ENCODE measurements around the gene SLC10A1.
"Not testable (repeated sequence)": the region's sequence is repeated elsewhere in the genome, so short reads cannot be mapped to it uniquely, and the experiment has no call there.

Gene SLC10A1

DNA sequence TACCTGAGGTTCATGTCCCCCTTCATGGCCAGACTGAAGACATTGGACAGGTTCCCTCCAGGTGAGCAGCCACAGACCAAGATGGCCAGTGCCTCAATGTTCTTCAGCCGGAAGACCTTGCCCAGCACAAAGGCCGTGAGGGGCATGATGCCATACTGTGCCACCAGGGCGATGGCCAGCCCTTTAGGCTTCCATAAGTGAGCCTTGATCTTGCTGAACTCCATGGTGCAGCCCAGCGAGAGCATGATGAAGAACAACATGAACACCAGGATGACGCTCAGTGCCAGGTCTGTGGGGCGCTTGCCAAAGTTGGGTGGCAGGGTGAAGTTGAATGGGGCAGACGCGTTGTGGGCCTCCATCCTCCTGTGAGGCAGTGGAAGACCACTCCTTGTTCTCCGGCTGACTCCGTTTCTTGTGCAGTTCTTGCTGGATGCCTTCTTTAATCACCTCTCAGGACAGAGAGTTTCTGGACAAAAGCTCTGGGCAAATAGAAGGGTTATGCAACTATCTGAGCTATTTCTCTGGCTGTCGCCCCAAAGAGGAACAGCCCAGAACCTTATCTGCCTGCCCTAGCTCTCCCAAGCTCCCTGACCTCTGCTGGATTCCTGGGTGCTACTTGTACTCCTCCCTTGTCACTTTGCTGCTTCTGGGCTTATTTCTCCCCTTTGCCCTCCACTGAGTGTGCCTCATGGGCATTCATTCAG lies at the start of gene SLC10A1:
TSS of gene SLC10A1 (minus strand) at position 445 of the 704 bp plus-strand sequence. CDS start at position 359, 86 bp downstream.
- DNase-seq = no peak

DNA sequence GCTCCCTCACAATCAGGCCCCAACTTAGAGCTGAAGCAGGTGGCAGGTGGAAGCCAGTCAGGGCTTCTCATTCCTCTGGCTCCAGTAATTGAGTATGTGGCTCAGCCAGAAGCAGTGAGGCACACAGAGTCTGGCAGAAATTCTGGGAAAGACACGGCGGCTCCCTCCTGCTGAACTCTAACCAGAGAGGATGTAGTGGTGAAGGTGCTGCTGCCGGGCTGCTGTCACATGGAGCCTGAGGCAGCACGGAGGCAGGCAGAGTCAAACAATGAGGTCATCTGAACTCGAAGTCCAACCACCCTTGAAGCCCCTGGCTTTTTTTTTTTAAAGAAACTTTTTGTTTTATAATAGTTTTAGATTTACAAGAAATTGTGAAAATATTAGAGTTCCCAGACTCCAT lies 48.7 kb upstream of the SLC10A1 start:
- DNase-seq = no peak

DNA sequence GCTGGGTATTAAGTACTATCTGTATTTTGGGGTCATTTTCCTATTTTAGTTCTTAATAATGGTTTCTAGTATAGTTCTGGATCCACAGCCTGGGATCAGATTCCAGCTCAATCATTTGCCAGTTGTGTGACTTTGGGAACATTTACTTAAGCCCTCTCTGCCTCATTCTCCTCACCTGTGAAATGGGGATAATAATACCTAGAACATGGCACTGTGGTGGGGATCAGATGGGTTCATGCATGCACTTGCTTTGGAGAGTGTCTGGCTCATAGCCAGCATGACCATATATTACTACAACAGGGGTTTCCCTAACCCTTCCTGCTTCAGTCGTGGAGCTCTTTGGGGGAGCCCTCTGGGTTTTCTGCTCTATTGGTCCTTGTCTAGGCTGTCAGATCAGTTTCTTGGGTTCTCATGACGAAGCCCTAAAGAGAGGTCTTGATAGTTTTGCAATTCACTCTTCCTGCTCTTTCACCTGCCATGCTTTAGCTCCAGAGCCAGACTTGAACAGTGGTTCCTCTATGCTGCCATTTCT lies 48.1 kb upstream of the SLC10A1 start:
- DNase-seq = no peak

DNA sequence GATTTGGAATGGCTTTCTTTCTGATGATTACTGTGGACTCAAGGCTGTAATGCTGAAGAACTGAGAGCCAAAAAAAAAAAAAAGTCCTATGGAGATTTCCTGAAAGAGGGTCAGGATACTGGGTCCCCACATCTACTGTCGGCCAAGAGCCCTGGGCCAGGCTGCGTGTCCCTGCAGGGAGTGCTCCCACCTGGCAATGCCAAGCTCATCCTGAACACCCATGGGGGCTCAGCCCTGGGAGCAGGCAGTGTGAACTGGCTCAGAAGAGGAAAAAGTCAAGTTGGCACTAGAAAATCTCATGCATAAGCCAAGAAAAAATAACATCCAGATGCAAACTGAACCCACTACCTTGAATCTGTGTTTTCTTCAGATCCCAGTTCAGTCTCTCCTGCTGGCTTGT lies 47.1 kb upstream of the SLC10A1 start:
- no peak for DNase-seq

DNA sequence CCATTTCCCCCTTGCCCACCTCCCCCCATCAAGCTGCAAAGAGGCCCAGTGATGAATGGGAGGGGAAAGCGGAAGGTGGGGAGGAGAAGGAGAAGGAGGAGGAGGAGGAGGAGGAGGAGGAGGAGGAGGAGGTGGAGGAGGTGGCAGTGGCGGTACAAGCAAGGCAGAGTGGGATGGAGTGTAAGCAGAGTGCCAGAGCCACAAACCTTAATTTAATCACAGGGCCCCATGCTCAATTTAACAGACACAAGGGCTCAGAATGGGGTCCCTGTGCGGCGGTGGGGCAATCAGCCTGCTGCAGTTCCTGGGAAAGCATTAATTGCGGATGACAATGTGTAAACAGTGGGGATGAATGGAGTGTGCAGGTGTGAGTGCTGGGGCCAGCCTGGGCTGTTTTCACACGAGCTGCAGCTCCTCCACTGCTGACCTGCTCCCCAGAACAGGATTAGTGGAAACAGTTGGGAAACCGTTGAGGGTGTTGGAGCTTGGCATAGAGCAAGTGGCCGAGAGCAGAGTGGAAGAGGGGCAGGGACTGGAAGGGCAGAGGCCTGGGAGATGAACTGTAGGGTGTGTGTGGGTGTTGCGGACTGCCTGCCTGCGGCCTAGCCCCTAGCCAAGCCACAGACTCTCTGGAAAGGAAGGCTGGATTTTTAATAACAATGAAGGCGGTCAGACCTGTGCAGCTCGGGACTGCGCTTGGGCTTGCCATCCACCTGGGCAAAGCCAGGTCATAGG lies 45.8 kb upstream of the SLC10A1 start:
- DNase-seq = no peak

DNA sequence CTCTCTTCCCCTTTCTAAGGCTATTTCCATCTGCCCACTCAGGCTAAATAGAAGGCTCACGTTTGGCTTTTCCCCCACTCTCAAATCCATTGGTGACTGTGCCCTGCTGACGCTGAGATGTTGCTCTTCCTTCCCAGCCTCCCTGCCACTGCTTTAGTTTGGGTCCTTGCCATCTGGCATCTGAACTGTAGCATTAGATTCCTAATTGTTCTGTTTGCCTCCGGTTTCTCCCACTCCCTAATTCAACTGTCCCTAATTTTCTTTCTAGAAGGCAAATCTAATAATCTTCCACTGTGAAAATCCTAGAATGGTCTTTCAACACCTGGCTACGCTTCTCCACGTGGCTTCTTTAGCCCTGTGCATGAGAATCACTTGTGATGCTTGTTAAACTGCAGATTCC lies 44.6 kb upstream of the SLC10A1 start:
- no peak for DNase-seq

DNA sequence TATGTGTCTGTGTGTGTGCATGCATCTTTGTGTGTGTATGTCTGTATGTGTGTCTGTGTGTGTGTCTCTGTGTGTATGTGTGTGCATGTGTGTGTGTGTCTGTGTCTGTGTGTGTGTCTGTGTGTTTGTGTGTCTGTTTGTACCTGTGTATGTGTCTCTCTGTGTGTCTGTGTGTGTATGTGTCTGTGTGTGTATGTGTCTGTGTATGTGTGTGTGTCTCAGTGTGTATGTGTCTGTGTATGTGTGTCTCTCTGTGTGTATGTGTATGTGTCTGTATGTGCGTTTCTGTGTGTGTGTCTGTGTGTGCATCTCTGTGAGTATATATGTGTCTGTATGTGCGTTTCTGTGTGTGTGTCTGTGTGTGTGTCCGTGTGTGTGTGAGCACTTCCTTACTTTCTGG lies 42.6 kb upstream of the SLC10A1 start:
- no peak for DNase-seq

DNA sequence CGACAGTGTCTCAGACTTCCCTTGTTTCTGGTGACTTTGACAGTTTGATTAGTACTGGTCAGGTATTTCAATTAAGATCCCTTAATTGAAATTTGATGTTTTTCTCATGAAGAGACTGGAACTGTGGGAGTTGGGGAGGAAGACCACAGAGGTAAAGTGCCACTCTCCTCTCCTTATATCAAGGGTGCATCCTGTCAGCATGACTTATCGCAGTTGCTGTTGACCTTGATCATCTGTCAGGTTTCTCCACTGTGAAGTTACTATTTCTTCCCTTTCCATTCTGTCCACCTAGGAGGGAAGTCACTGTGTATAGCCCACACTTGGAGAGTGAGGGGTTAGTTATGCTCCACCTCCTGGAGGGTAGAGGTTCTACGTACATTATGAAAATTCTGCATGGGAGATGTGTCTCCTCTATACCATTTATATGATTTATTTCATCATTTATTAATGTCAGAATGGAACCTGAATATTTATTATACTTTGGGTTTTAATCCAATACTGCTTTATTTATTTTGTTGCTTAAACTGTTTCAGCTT lies 41.9 kb upstream of the SLC10A1 start:
- no peak for DNase-seq

DNA sequence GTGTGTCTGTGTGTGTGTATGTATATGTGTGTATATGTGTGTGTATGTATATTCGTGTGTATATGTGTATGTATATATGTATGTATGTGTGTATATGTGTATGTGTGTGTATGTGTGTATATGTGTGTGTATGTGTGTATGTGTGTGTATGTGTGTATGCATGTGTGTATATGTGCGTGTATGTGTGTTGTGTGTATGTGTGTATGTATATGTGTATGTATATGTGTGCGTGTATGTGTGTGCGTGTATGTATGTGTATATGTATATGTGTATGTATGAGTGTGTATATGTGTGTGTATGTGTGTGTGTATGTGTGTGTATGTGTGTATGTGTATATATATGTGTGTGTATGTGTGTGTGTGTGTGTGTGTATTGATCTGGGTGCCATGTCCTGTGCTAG lies 31.8 kb upstream of the SLC10A1 start:
- no peak for DNase-seq

DNA sequence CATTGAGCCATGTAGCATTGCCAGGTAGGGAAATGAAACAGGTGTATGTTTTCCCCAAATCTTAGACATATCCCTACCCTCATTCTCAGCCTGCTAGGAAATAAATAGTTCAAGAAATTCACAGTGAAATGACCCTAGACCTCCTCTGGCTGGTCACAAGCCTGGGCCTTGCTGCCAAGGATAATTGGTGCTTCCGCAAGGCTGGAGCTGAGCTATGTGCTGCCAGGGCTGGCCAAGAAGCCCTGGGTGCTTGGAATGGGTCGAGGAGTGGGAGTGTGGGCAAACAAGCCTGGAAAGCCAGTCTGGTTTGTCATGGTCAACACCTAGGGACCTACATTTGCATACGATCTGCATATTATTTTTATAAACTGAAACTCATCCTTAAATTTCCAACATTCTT lies 31.3 kb upstream of the SLC10A1 start:
- DNase-seq = no peak

DNA sequence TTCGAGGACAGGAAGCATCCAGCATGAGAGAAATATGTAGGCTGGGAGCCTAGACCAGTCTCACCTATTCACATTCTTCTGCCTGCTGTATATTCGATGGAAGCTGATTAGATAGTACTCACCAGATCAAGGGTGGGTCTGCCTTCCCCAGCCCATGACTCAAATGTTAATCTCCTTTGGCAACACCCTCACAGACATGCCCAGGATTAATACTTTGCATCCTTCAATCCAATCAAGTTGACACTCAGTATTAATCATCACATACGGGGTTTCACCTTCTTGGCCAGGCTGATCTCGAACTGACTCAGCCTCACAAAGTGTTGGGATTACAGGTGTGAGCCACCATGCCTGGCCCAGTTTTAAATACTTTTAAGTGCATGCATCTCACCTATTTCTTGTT lies 30.5 kb upstream of the SLC10A1 start:
- no peak for DNase-seq

DNA sequence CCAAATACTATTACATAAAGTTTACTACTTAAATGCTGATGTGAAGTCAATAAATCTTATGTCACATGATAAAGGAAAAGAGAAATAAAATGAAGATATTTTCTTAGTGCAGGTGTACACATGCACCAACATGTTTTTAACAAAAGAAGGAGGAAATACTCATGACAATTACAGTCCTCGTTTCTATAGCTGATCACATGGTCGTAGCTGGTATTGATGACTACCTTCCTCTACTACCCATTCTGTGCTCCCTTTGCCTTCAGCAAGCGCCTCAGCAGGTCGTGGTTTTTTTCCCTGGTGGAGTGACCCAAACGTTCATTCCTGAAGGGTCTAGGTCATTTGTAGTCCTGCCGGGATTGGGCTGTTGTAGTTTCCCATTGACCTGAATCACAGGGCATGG lies 25.4 kb upstream of the SLC10A1 start:
- no peak for DNase-seq

DNA sequence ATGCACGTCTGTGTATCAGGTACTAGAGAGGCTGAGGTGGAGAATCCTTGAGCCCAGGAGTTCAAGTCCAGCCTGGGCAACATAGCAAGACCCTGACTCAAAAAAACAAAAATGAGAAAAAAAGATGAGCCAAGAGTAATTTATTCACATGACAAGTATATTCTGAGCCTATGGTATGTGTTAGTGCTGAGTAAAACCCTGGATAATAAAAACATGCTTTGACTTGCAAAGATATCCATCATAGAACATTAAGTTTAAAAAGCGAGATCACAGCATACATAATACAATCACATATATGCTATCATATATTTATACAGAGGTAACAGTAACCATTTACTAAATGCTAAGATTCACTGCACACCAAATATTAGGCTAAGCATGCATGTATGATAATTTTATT lies 23.9 kb upstream of the SLC10A1 start:
- DNase-seq = no peak

DNA sequence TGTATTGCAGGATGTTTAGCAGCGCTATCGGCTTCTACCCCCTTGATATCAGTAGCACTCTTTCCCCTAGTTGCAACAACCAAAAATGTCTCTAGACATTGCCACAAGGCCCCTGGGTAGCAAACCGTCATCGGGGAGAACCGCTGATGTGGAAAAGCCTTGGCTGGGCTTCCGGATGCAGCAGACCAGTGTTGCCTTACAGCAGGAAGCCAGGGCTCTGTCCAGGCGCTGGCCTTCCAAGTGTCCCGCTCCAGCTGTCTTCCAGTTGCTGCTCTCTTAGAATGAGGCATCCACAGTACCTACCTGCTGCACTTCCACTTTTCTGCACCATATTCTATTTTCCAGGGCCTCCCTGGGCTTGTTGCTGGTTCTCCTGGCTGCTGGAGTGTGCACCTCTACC lies 22.6 kb upstream of the SLC10A1 start:
- no peak for DNase-seq

DNA sequence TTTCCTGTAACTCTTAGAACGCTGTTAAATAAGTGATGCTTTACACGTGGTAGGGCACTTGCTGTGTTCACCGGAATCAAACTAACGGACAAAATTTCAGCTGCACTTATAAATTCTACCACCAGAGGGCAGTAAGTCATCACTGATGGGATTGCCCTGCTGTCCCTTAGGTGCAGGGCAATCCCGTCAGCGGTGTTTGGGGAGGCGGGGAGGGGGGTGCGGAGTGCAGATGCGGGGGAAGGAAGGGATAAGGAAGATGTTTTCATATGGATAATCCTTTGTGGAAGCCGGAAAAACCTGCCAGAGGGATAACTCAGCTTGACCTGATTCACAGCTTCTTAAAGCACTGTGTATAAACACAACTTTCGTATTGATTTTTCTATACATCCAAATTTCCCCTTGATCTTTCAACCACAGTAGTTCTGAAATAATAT lies 21.7 kb upstream of the SLC10A1 start:
- peak; percentile 43 to 72 for DNase-seq

DNA sequence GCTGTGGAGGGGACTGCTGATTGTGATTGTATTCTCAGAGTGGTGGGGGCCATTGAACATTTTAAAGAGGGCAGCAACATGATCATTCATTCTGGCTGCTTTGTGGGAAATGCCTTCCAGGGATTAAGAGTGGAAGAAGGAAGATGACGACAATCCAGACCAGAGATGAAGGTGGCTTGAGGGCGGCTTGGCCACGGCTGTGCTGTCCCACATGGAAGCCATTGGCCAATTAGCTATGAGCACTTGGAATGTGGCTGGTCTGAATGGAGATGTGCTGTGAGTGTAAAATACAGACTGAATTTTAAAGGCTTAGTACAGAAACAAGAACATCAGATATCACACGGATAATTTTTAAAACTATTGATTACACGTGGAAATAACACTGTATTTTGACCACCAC lies 19.2 kb upstream of the SLC10A1 start:
- no peak for DNase-seq

DNA sequence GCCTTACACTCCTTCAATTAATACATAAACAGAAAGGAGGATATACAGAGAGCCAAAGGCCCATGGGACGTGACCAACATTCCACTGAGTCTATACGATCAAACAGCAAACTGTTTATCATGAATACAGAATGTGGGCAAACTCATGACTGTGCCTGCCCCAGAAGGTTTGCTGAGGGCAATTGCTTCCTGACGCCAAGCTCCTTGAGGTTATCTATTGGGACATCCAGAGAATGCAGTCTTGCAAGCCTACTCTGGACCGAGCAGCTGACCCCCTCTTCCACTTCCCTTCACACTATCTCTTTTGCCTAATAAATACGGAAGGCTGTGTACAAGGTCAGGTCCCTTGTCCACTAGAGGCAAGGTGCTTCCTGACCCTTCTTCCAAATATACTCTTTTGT lies 18.5 kb upstream of the SLC10A1 start:
- no peak for DNase-seq

DNA sequence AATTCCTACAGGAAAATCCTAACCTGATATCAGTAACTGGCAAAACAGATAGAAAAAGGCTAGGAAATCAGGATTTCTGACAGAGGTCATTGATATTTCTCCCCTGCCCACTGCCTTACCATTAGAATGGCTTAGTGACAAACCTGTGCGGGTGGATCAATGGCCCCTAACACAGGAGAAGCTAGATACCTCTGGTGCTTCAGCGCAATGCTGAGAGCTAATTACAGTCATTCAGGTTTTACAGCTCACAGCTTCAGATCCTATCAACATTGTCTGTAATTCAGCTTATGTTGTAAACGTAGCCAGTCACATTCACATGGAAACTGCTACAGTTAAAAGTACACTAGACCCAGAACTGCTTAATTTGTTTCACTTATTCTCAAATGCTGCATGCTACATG lies 17.4 kb upstream of the SLC10A1 start:
- DNase-seq = no peak

DNA sequence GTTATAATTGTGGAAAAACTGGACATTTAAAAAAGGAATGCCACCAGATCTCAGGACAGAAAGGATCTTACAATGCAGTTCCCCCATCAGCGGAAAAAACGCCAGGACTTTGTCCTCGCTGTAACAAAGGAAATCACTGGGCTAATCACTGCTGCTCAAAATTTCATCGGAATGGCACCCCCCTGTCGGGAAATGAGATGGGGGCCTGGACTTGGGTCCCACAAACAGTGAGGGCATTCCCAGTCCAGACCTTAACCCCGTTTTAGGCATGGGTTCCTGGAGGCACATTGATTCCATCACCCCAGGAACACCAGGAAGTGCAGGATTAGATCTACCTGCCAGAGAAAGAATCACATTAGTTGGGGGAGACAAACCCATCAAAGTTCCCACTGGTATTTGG lies 16.3 kb upstream of the SLC10A1 start:
- not testable (repeated sequence) for DNase-seq

DNA sequence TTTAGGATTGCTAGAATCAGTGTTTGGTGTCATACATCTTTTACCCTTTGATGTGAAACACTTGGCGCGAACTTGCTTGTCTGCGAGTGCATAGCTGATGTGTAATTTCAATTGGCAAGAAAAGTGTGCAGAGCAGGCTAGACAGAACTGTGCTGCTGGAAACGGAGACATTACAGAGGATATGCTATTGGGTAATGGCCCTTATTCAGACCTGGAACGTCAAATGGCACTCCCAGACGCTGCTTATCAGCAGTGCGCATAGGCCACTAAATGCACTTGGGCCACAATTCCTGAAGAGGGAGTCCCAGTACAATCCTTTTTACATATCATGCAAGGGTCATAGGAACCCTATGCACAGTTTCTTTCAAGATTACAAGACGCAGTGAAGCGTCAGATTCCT lies 15.7 kb upstream of the SLC10A1 start:
- DNase-seq = no peak

DNA sequence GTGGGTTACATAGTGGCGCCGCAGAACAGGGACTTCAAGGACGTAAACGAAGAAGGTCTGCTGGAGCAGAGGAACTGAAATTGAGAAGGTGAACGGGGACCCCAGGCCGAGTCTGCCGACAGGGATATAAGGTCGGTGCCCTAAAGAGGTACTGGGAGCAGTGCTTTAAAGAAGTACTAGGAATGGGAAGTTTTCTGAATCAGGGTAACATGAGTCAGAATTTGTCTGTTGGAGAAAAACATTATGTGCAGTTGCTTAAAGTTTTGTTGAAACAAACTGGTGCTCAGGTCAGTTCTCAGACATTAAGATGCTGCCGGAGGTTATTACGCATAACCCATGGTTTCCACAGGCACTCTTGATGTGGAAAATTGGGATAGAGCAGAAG lies 14.8 kb upstream of the SLC10A1 start:
- no peak for DNase-seq

DNA sequence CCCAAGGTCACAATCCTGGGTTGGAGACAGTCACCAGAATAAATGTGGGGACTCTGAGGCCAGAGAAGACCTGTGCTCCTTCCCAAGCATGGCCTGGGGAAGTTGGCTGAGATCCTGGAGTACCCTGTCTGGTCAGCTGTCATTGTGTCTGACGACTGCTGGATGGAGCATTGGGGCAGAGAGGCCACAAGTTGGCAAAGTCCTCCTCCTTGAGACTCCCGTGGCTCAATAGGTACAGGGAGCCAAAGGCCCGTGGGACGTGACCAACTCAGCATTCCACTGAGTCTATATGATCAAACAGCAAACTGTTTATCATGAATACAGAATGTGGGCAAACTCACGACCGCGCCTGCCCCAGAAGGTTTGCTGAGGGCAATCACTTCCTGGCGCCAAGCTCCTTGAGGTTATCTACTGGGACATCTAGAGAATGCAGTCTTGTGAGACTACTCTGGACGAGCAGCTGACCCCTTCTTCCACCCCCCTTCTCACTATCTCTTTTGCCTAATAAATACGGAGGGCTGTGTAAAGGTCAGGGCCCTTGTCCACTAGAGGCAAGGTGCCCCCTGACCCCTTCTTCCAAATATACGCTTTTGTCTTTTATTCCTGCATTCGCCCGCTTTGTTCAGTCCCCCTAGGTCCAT lies 14.3 kb upstream of the SLC10A1 start:
- DNase-seq = no peak

DNA sequence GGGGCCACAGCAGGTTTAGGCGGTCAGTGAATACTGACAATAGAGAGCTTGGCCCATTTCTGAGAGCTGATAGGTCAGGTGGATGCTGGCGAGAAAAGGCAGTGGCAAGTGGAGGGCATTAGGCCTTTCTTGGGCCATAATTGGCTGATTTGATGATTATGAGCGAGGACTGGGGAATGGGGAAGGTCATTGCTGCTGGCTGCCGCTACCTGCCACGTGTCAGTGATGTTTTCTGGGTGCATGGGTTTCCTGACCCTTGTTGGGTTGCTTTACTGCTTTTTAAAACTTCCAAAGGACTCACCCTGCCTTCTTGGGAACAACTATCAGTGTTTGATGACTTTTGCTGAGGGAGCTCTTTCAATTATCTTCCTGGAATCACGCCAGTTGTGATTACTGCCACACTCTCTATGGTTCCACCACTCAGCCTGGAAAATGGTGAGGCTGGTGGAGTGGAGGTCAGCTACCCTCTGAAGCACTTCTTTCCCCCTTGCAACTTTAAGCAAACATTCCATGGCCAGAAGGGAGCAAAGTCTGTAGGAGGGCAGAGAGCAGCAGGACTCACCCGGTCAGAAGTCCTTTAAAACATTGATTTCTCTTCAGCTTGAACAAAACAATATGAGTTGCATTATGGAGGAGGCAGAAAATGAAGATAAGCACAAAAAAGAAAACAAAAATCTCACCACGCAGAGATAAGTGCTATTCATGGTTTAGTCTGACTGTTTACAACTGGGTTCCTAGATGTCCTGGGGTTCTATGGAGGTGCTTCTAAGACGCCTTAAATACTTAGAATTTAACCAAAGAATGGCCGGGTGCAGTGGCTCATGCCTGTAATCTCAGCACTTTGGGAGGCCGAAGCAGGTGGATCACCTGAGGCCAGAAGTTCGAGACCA lies 12.1 kb upstream of the SLC10A1 start:
- no peak for DNase-seq

All from activated CD4-positive, alpha-beta T cell treated with anti-CD3 and anti-CD28 coated beads for 4 hours (primary cell).